GM12801 (cell line): ENCODE data around the gene RELN.

ENCODE experiments used
- CTCF ChIP-seq: IDR thresholded peaks from one replicate; pipeline ENCODE4 v1.5.1; 2011; ENCODE audit warnings: control low read depth; ENCODE audit not compliant: insufficient read length; ENCODE audit errors: extremely low read depth

RELN gene

DNA sequence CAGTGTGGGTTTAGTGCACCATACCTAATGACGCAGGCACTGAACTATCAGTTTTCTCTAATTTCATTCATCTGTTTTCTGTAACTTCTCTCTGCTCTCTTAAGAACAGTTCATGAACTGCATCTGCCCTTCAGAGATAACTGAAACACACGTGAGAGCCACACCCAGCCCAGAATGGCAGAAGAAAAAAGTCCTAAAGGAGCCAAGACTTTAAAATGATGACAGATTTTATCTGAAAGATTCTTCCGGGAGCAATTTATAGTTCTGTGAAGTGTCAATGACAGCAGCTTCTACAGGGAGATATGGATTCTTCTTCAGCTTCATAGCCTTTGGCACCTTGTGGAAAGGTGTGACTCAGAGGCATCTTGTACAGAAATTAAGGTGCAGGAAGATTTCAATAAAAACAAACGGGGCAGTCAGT is 332.0 kb downstream of the RELN start:
- no peak for TF ChIP-seq CTCF

- no peak for TF ChIP-seq CTCF
These were observed 333.2 kb downstream of the RELN start for GRCh38 chr7:103656221-103656620.

- no peak for TF ChIP-seq CTCF
These were observed 337.7 kb downstream of the RELN start for GRCh38 chr7:103651593-103652377.

DNA sequence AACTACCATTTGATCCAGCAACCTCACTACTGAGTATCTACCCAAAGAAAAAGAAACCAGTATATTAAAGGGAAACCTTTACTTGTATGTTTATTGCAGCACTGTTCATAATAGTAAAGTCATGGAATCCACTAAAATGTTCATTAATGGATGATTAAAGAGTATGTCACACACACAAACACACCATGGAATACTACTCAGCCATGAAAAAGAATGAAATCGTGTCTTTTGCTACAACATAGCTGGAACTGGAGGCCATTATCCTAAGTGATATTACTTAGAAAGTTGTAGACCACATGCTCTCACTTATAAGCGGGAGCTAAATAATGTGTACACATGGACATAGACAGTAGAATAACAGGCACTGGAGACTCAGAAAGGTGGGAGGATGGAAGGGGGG is 340.4 kb downstream of the RELN start:
- no peak for TF ChIP-seq CTCF

DNA sequence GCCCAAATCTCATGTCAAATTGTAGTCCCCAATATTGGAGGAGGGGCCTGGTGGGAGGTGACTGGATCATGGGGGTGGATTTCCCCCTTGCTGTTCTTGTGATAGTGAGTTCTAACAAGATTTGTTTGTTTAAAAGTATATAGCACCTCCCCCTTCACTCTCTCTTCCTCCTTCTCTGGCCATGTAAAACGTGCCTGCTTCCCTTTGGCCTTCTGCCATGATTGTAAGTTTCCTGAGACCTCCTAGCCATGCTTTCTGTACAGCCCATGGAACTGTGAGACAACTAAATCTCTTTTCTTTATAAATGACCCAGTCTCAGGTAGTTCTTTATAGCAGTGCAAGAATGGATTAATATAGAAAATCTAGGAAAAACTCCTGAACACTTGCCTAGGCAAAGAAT is 341.3 kb downstream of the RELN start:
- no peak for TF ChIP-seq CTCF

- no peak for TF ChIP-seq CTCF
These were observed 345.1 kb downstream of the RELN start for GRCh38 chr7:103644319-103644718.

GRCh38 chr7:103640031-103640779 is 349.3 kb downstream of the RELN start:
- no peak for TF ChIP-seq CTCF
